B cell (primary cell): Measurements from ENCODE around the gene GALR2. TPM values are rescaled to one million over a fixed set of nuclear protein-coding genes. Genes with fewer than 3 reads are reported as not detected.

Source experiments
- ATAC-seq: fragments of 200-7000 bp; cut with Tn5 transposase; one replicate; pipeline ENCODE4 v1.10.0; 2021; ENCODE audit warnings: low read depth, mild to moderate bottlenecking, moderate number of reproducible peaks, moderate library complexity
- CTCF ChIA-PET: fragments of 350-600 bp; sonication (Branson Sonifier 250); formaldehyde crosslinking; loops from one replicate; lab custom pipeline; 2021; ENCODE audit warnings: antibody characterized with exemption, inconsistent platforms; lab: Charles Lee
- POLR2A ChIA-PET: fragments of 350-600 bp; sonication (Branson Sonifier 250); formaldehyde crosslinking; loops from one replicate; lab custom pipeline; 2021; ENCODE audit warnings: antibody characterized with exemption; lab: Charles Lee
- DNase-seq: peaks from one replicate; pipeline ENCODE4 v3.0.0; 2013
- H2AFZ ChIP-seq: 2 replicates; pipeline ENCODE4 v1.6.1; 2012; ENCODE audit warnings: mild to moderate bottlenecking, low read depth, low read length; ENCODE audit not compliant: insufficient read depth, poor library complexity, severe bottlenecking
- H3K27ac ChIP-seq, 2 donors: 1 replicate in 1 of 2; 2 replicates in 1 of 2; pipeline ENCODE4 v1.5.1; 2012 to 2013; ENCODE audit warnings: low read length in 2 of 2, mild to moderate bottlenecking in 2 of 2, moderate library complexity in 1 of 2
- H3K27me3 ChIP-seq, 4 experiments: fragments of 200-600 bp in 1 of 4; sonication (generic) in 1 of 4; replicated peaks in 1 of 4; 1 replicate in 2 of 4; 2 replicates in 2 of 4; pipeline versions ENCODE4 v1.6.1 to v1.7.0; 2013 to 2016; ENCODE audit warnings: low read length in 3 of 4, mild to moderate bottlenecking in 2 of 4, mixed read lengths in 1 of 4, moderate library complexity in 1 of 4; ENCODE audit not compliant: insufficient read depth in 4 of 4, control insufficient read depth in 3 of 4; ENCODE audit errors: control extremely low read depth in 1 of 4
- H3K36me3 ChIP-seq, 2 experiments: replicated peaks in 1 of 2; 1 replicate in 1 of 2; 2 replicates in 1 of 2; pipeline versions ENCODE4 v1.6.1 to v1.7.1; 2013; ENCODE audit warnings: low read length in 1 of 2; ENCODE audit not compliant: insufficient read depth in 2 of 2, control insufficient read depth in 1 of 2; ENCODE audit errors: control extremely low read depth in 1 of 2, extremely low read depth in 1 of 2
- H3K4me1 ChIP-seq, 2 donors: fragments of 200-600 bp in 1 of 2; sonication (generic) in 1 of 2; 1 replicate in 1 of 2; 2 replicates in 1 of 2; pipeline versions ENCODE4 v1.5.1 to v1.6.1; 2013 to 2017; ENCODE audit warnings: low read length in 2 of 2; ENCODE audit not compliant: control insufficient read depth in 2 of 2, insufficient read depth in 2 of 2
- H3K4me2 ChIP-seq: replicated peaks from 2 replicates; pipeline ENCODE3; 2012; ENCODE audit warnings: mild to moderate bottlenecking, low read depth, low read length; ENCODE audit not compliant: poor library complexity, severe bottlenecking
- H3K4me3 ChIP-seq, 5 experiments: fragments of 200-600 bp in 1 of 5; sonication (generic) in 1 of 5; 1 replicate in 3 of 5; 2 replicates in 2 of 5; pipeline versions ENCODE4 v1.5.1 to v1.7.0; 2011 to 2016; ENCODE audit warnings: low read length in 4 of 5, mild to moderate bottlenecking in 4 of 5, low read depth in 2 of 5, control low read depth in 1 of 5, moderate library complexity in 1 of 5; ENCODE audit not compliant: insufficient read depth in 1 of 5; ENCODE audit errors: control extremely low read depth in 1 of 5, extremely low read depth in 1 of 5
- H3K79me2 ChIP-seq: fragments of 200-600 bp; sonication (generic); one replicate; pipeline ENCODE4 v1.6.0; 2016; ENCODE audit warnings: low read length; ENCODE audit not compliant: control insufficient read depth, insufficient read depth
- H3K9ac ChIP-seq: fragments of 200-600 bp; sonication (generic); 2 replicates; pipeline ENCODE4 v1.6.1; 2017; ENCODE audit warnings: mild to moderate bottlenecking, low read length, moderate library complexity
- H3K9me3 ChIP-seq, 3 donors: one replicate each; pipeline versions ENCODE4 v1.6.1 to v1.7.1; 2013; ENCODE audit warnings: low read length in 2 of 3; ENCODE audit not compliant: control insufficient read depth in 2 of 3, insufficient read depth in 1 of 3; ENCODE audit errors: control extremely low read depth in 1 of 3
- H4K20me1 ChIP-seq: 2 replicates; pipeline ENCODE4 v1.6.0; 2012; ENCODE audit warnings: mild to moderate bottlenecking, low read length; ENCODE audit not compliant: insufficient read depth, control insufficient read depth, poor library complexity, severe bottlenecking
- H3K27ac Mint-ChIP-seq: one replicate; pipeline ENCODE4 v1.8.0; 2021; ENCODE audit warnings: mixed read lengths
- H3K27me3 Mint-ChIP-seq: one replicate; pipeline ENCODE4 v1.8.0; 2021; ENCODE audit warnings: mixed read lengths
- H3K4me1 Mint-ChIP-seq: one replicate; pipeline ENCODE4 v1.8.0; 2021; ENCODE audit warnings: mixed read lengths
- H3K4me3 Mint-ChIP-seq: one replicate; pipeline ENCODE4 v1.8.0; 2021; ENCODE audit warnings: mixed read lengths
- H3K9me3 Mint-ChIP-seq: one replicate; pipeline ENCODE4 v1.8.0; 2022; ENCODE audit warnings: mixed read lengths; ENCODE audit not compliant: insufficient read depth
- EZH2 ChIP-seq: IDR thresholded peaks from 2 replicates; pipeline ENCODE4 v1.6.1; 2012; ENCODE audit warnings: borderline replicate concordance, low read depth, mild to moderate bottlenecking, moderate library complexity, low read length; ENCODE audit not compliant: insufficient read depth, poor library complexity, severe bottlenecking
- WGBS: methylation state at CpG from one replicate; pipeline ENCODE4 v1.1.5; 2013; ENCODE audit warnings: missing lambda C conversion rate; ENCODE audit not compliant: insufficient coverage; 5-methylcytosine and 5-hydroxymethylcytosine counted together
- intact Hi-C: fragments of 100-400 bp; cut with micrococcal nuclease; formaldehyde crosslinking; loops from one replicate; pipeline ENCODE4 v1.10.0; 2022
- polyA plus RNA-seq: library from polyadenylated mRNA; depleted of rRNA; stranded (reverse); fragments of >200 nt; gene quantifications from 2 replicates; pipeline ENCODE4 v1.2.3, GENCODE V29; 2012
- total RNA-seq, 2 donors: library from RNA; stranded (reverse); fragments of 120-200 nt in 1 of 2; gene quantifications; 1 replicate in 1 of 2; 2 replicates in 1 of 2; pipeline versions ENCODE4 v1.2.3 to v1.2.4, GENCODE V29; 2013 to 2022
- TF ChIP-seq, protein P1 (sequence below): fragments of 200-600 bp; IDR thresholded peaks from one replicate; pipeline ENCODE4 v1.8.0; 2022; ENCODE audit warnings: antibody characterized with exemption, mild to moderate bottlenecking

GALR2 gene
- total and polyA plus RNA-seq, 2 donors (not counting 1 experiment from before 2014, with no cell fraction given) = 0.42 to 1.2 TPM

- ChIA-PET POLR2A (no interaction called here), CTCF (interaction anchor here (0.5 kb wide), 1 partner anchor 47 kb away, joined by 3 read pairs; no protein-coding TSS in a partner anchor)
- Mint-ChIP-seq H3K27me3 (no peaks in the 10 kb centered on the region), H3K4me1 (peaks cover 6% of the 10 kb centered on the region), H3K9me3 (no peaks in the 10 kb centered on the region), H3K27ac (no peak overlapping the region), H3K4me3 (no peak overlapping the region)
- Histone ChIP-seq H3K27me3 (no peaks in the 10 kb centered on the region), H2AFZ (no peak overlapping the region), H3K27ac (no peak overlapping the region), H3K4me3 (no peak overlapping the region), H3K4me1 (no peaks in the 10 kb centered on the region), H4K20me1 (peaks cover 14% of the 10 kb centered on the region), H3K36me3 (peaks cover 20 to 77% of the 10 kb centered on the region in 2 experiments), H3K9ac (no peak overlapping the region), H3K4me2 (no peak overlapping the region), H3K9me3 (no peaks in the 10 kb centered on the region), H3K79me2 (peaks cover 7% of the 10 kb centered on the region)
- no peak for ATAC-seq
- no peak for DNase-seq
- WGBS = 100% methylated on average over 4 of the region's 11 CpGs
- intact Hi-C loops = no loop called here
- no peak for TF ChIP-seq EZH2
- TF ChIP-seq, protein P1, sequence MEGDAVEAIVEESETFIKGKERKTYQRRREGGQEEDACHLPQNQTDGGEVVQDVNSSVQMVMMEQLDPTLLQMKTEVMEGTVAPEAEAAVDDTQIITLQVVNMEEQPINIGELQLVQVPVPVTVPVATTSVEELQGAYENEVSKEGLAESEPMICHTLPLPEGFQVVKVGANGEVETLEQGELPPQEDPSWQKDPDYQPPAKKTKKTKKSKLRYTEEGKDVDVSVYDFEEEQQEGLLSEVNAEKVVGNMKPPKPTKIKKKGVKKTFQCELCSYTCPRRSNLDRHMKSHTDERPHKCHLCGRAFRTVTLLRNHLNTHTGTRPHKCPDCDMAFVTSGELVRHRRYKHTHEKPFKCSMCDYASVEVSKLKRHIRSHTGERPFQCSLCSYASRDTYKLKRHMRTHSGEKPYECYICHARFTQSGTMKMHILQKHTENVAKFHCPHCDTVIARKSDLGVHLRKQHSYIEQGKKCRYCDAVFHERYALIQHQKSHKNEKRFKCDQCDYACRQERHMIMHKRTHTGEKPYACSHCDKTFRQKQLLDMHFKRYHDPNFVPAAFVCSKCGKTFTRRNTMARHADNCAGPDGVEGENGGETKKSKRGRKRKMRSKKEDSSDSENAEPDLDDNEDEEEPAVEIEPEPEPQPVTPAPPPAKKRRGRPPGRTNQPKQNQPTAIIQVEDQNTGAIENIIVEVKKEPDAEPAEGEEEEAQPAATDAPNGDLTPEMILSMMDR = no peak
Measured at GRCh38 chr17:76050538-76051467, 23.8 kb upstream of the GALR2 start.

GRCh38 chr17:76051561-76051960 lies 23.0 kb upstream of the GALR2 start:
- Histone ChIP-seq H3K4me3 (no peak overlapping the region), H4K20me1 (peaks cover 14% of the 10 kb centered on the region), H3K27ac (no peak overlapping the region), H3K4me2 (no peak overlapping the region), H3K9me3 (no peaks in the 10 kb centered on the region), H2AFZ (no peak overlapping the region), H3K79me2 (peaks cover 7% of the 10 kb centered on the region), H3K9ac (no peak overlapping the region), H3K4me1 (no peaks in the 10 kb centered on the region), H3K27me3 (no peaks in the 10 kb centered on the region), H3K36me3 (peaks cover 20 to 77% of the 10 kb centered on the region in 2 experiments)
- POLR2A ChIA-PET = no interaction called here
- Mint-ChIP-seq H3K27ac (no peak overlapping the region), H3K4me1 (peaks cover 6% of the 10 kb centered on the region), H3K9me3 (no peaks in the 10 kb centered on the region), H3K4me3 (no peak overlapping the region), H3K27me3 (no peaks in the 10 kb centered on the region)
- WGBS = 81% methylated on average over 2 of the region's 6 CpGs
- DNase-seq = no peak
- intact Hi-C loops = no loop called here
- TF ChIP-seq EZH2 = no peak
- TF ChIP-seq, protein P1 = no peak
- CTCF ChIA-PET = no interaction called here
- no peak for ATAC-seq
